Thyroid gland (tissue), 4 donors: ENCODE data around the gene NR6A1. TPM values are rescaled to one million over a fixed set of nuclear protein-coding genes. Genes with fewer than 3 reads are reported as not detected.

Experiments used
- DNase-seq, 2 donors: peaks; one replicate each; pipeline ENCODE4 v3.0.0-alpha.2; 2019
- H3K27ac ChIP-seq, 3 donors: fragments of 200-600 bp; sonication (generic); 1 replicate in 2 of 3; 2 replicates in 1 of 3; pipeline ENCODE4 v1.5.1; 2016 to 2019; ENCODE audit warnings: mild to moderate bottlenecking in 1 of 3, moderate library complexity in 1 of 3
- H3K27me3 ChIP-seq: fragments of 200-600 bp; sonication (generic); one replicate; pipeline ENCODE4 v1.5.1; 2019
- H3K36me3 ChIP-seq, 2 donors: fragments of 200-600 bp; sonication (generic); one replicate each; pipeline ENCODE4 v1.5.1; 2016 to 2019
- H3K4me1 ChIP-seq, 2 donors: fragments of 200-600 bp; sonication (generic); one replicate each; pipeline ENCODE4 v1.5.1; 2017 to 2019
- H3K4me3 ChIP-seq, 3 donors: fragments of 200-600 bp; sonication (generic); replicated peaks in 1 of 3; 1 replicate in 2 of 3; 2 replicates in 1 of 3; pipeline ENCODE4 v1.5.1; 2016; ENCODE audit warnings: mild to moderate bottlenecking in 1 of 3
- H3K9me3 ChIP-seq: fragments of 200-600 bp; sonication (generic); one replicate; pipeline ENCODE4 v1.5.1; 2017
- CTCF ChIP-seq, 6 experiments: fragments of 200-600 bp in 3 of 6; fragments of 450-650 bp in 3 of 6; sonication (generic) in 3 of 6; IDR thresholded peaks; one replicate each; pipeline ENCODE4 v1.5.1; 2016 to 2019; ENCODE audit warnings: antibody characterized with exemption in 6 of 6, mild to moderate bottlenecking in 2 of 6, inconsistent platforms in 1 of 6, moderate library complexity in 1 of 6
- POLR2A ChIP-seq, 2 donors: fragments of 450-650 bp; IDR thresholded peaks; one replicate each; pipeline ENCODE4 v1.6.1; 2017; ENCODE audit warnings: antibody characterized with exemption in 2 of 2, mild to moderate bottlenecking in 2 of 2, moderate library complexity in 1 of 2
- WGBS, 2 donors: methylation state at CpG; one replicate each; pipeline ENCODE4 v1.1.5; 2017; 5-methylcytosine and 5-hydroxymethylcytosine counted together
- intact Hi-C: fragments of 100-400 bp; cut with DNase I; formaldehyde crosslinking; loops from one replicate; pipeline ENCODE4 v1.15.1; 2023
- total RNA-seq, 4 donors: library from RNA; depleted of rRNA; stranded (reverse); fragments of >200 nt; gene quantifications; one replicate each; pipeline ENCODE4 v1.2.3, GENCODE V29; 2016

Gene NR6A1
- total RNA-seq, 4 donors from 2014 or later: 15.3 to 25.0 (median 19.3) TPM

- H3K4me3 ChIP-seq: no peak overlapping the region
- 73 to 81% methylated on average over 2 of the region's 2 CpGs for WGBS, 2 donors
- no peaks in the 10 kb centered on the region for H3K9me3 ChIP-seq
- H3K27ac ChIP-seq: peak overlapping the region; percentile 5 to 32 (median 31)
- H3K4me1 ChIP-seq: peaks cover 39 to 43% of the 10 kb centered on the region in 2 donors
- no peaks in the 10 kb centered on the region for H3K36me3 ChIP-seq
- intact Hi-C loops: no loop called here
- TF ChIP-seq POLR2A (IDR thresholded peaks at IDR 0.05) (no peak), CTCF (IDR thresholded peaks at IDR 0.05) (no peak)
- no peak for DNase-seq
- no peaks in the 10 kb centered on the region for H3K27me3 ChIP-seq
Observed at GRCh38 chr9:124767821-124768220, 3.3 kb downstream of the NR6A1 start.

GRCh38 chr9:124766815-124767554, 4.1 kb downstream of the NR6A1 start:
- H3K27ac ChIP-seq: peak overlapping the region in 2 of 3 donors; percentile 31 to 32

GRCh38 chr9:124766326-124766725, 4.8 kb downstream of the NR6A1 start:
- TF ChIP-seq CTCF (IDR thresholded peaks at IDR 0.05) (no peak), POLR2A (IDR thresholded peaks at IDR 0.05) (no peak)
- H3K27ac ChIP-seq: peak overlapping the region in 1 of 3 donors; percentile 19
- H3K27me3 ChIP-seq: no peaks in the 10 kb centered on the region
- no peaks in the 10 kb centered on the region for H3K36me3 ChIP-seq
- no peak for DNase-seq
- H3K9me3 ChIP-seq: no peaks in the 10 kb centered on the region
- 97 to 99% methylated on average over 1 of the region's 1 CpG for WGBS, 2 donors
- H3K4me1 ChIP-seq: peaks cover 46 to 51% of the 10 kb centered on the region in 2 donors
- H3K4me3 ChIP-seq: no peak overlapping the region
- intact Hi-C loops: no loop called here

More at GRCh38 chr9:124766815-124767554, 4.1 kb downstream of the NR6A1 start:
- peaks cover 39 to 47% of the 10 kb centered on the region in 2 donors for H3K4me1 ChIP-seq
- intact Hi-C loops: no loop called here
- H3K27me3 ChIP-seq: no peaks in the 10 kb centered on the region
- no peaks in the 10 kb centered on the region for H3K36me3 ChIP-seq
- H3K4me3 ChIP-seq: no peak overlapping the region
- no peak for DNase-seq
- H3K9me3 ChIP-seq: no peaks in the 10 kb centered on the region
- TF ChIP-seq CTCF (IDR thresholded peaks at IDR 0.05) (no peak), POLR2A (IDR thresholded peaks at IDR 0.05) (no peak)
- WGBS, 2 donors: 83 to 84% methylated on average over 4 of the region's 4 CpGs

GRCh38 chr9:124765439-124765835, 5.7 kb downstream of the NR6A1 start:
- TF ChIP-seq CTCF (IDR thresholded peaks at IDR 0.05): no peak
- TF ChIP-seq POLR2A (IDR thresholded peaks at IDR 0.05): no peak
- Histone ChIP-seq H3K36me3 (no peaks in the 10 kb centered on the region), H3K27me3 (no peaks in the 10 kb centered on the region), H3K9me3 (no peaks in the 10 kb centered on the region), H3K27ac (no peak overlapping the region), H3K4me1 (peaks cover 52 to 60% of the 10 kb centered on the region in 2 donors), H3K4me3 (no peak overlapping the region)
- 88 to 89% methylated on average over 6 of the region's 6 CpGs for WGBS, 2 donors
- intact Hi-C loops: no loop called here
- no peak for DNase-seq

- TF ChIP-seq CTCF (IDR thresholded peaks at IDR 0.05) (no peak), POLR2A (IDR thresholded peaks at IDR 0.05) (no peak)
- 87% methylated on average over 6 of the region's 6 CpGs for WGBS, 2 donors
- no peaks in the 10 kb centered on the region for H3K36me3 ChIP-seq
- H3K4me3 ChIP-seq: no peak overlapping the region
- DNase-seq: no peak
- H3K9me3 ChIP-seq: no peaks in the 10 kb centered on the region
- H3K27ac ChIP-seq: peak overlapping the region; percentile 30 to 45 (median 31)
- intact Hi-C loops: no loop called here
- no peaks in the 10 kb centered on the region for H3K27me3 ChIP-seq
- peaks cover 52 to 65% of the 10 kb centered on the region in 2 donors for H3K4me1 ChIP-seq
Observed at GRCh38 chr9:124764774-124765438, 6.2 kb downstream of the NR6A1 start.
